SK-N-SH treated with all-trans-retinoic acid at 6 μM for 48 hours (cell line): ENCODE measurements around the gene RASD2.

Source experiments
- ARNTL ChIP-seq: fragments of 450-650 bp; formaldehyde crosslinking; IDR thresholded peaks from 2 replicates; pipeline ENCODE4 v1.5.0; 2020; ENCODE audit warnings: low read depth, mild to moderate bottlenecking, moderate library complexity, borderline replicate concordance
- ESRRG ChIP-seq: fragments of 250-450 bp; sonication (Bioruptor Pico); IDR thresholded peaks from 2 replicates; pipeline ENCODE4 v1.6.1; 2021; ENCODE audit warnings: mild to moderate bottlenecking
- TCF4 ChIP-seq: fragments of 250-450 bp; sonication (Bioruptor Pico); IDR thresholded peaks from 2 replicates; pipeline ENCODE4 v1.8.0; 2021; ENCODE audit warnings: mild to moderate bottlenecking, moderate library complexity, borderline replicate concordance
- TF ChIP-seq, protein P1 (sequence below): fragments of 250-450 bp; sonication (Bioruptor Pico); IDR thresholded peaks from 2 replicates; pipeline ENCODE4 v1.5.1; 2020; ENCODE audit warnings: low read depth, mild to moderate bottlenecking, moderate library complexity
- TF ChIP-seq, protein P2 (sequence below): fragments of 250-450 bp; sonication (Bioruptor Pico); IDR thresholded peaks from 2 replicates; pipeline ENCODE4 v1.8.0; 2020; ENCODE audit warnings: mild to moderate bottlenecking, moderate library complexity, borderline replicate concordance

DNA sequence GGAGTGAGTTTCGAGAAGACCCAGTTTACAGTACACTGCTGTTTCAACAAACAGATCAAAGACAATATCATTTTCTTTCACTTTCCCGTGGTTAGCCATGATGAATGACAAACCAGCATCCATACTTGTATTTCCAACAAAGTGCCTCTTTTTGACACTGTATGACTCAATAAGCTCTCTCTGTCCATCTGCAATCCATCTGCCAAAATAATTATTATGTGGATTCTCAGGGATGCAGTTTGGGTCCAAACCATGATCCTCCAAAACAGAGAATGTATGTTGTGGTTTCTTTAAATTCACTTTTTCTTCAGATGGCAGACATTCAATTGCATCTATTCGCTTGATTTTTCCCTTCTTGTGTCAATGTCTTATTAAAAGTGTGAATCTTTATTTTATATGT, 37.8 kb upstream of the RASD2 start:
- TF ChIP-seq, protein P1, sequence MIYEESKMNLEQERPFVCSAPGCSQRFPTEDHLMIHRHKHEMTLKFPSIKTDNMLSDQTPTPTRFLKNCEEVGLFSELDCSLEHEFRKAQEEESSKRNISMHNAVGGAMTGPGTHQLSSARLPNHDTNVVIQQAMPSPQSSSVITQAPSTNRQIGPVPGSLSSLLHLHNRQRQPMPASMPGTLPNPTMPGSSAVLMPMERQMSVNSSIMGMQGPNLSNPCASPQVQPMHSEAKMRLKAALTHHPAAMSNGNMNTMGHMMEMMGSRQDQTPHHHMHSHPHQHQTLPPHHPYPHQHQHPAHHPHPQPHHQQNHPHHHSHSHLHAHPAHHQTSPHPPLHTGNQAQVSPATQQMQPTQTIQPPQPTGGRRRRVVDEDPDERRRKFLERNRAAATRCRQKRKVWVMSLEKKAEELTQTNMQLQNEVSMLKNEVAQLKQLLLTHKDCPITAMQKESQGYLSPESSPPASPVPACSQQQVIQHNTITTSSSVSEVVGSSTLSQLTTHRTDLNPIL (CRISPR knock-in tag) = no peak
- TF ChIP-seq, protein P2, sequence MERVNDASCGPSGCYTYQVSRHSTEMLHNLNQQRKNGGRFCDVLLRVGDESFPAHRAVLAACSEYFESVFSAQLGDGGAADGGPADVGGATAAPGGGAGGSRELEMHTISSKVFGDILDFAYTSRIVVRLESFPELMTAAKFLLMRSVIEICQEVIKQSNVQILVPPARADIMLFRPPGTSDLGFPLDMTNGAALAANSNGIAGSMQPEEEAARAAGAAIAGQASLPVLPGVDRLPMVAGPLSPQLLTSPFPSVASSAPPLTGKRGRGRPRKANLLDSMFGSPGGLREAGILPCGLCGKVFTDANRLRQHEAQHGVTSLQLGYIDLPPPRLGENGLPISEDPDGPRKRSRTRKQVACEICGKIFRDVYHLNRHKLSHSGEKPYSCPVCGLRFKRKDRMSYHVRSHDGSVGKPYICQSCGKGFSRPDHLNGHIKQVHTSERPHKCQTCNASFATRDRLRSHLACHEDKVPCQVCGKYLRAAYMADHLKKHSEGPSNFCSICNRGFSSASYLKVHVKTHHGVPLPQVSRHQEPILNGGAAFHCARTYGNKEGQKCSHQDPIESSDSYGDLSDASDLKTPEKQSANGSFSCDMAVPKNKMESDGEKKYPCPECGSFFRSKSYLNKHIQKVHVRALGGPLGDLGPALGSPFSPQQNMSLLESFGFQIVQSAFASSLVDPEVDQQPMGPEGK (CRISPR knock-in tag) = no peak
- no peak for TF ChIP-seq ARNTL (CRISPR knock-in tag)
- TF ChIP-seq TCF4 = no peak
- TF ChIP-seq ESRRG = no peak
